ENCODE results near the gene MCHR2.
"Not testable (repeated sequence)": the region's sequence is repeated elsewhere in the genome, so short reads cannot be mapped to it uniquely, and the experiment has no call there.

Gene MCHR2, protein sequence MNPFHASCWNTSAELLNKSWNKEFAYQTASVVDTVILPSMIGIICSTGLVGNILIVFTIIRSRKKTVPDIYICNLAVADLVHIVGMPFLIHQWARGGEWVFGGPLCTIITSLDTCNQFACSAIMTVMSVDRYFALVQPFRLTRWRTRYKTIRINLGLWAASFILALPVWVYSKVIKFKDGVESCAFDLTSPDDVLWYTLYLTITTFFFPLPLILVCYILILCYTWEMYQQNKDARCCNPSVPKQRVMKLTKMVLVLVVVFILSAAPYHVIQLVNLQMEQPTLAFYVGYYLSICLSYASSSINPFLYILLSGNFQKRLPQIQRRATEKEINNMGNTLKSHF

DNA sequence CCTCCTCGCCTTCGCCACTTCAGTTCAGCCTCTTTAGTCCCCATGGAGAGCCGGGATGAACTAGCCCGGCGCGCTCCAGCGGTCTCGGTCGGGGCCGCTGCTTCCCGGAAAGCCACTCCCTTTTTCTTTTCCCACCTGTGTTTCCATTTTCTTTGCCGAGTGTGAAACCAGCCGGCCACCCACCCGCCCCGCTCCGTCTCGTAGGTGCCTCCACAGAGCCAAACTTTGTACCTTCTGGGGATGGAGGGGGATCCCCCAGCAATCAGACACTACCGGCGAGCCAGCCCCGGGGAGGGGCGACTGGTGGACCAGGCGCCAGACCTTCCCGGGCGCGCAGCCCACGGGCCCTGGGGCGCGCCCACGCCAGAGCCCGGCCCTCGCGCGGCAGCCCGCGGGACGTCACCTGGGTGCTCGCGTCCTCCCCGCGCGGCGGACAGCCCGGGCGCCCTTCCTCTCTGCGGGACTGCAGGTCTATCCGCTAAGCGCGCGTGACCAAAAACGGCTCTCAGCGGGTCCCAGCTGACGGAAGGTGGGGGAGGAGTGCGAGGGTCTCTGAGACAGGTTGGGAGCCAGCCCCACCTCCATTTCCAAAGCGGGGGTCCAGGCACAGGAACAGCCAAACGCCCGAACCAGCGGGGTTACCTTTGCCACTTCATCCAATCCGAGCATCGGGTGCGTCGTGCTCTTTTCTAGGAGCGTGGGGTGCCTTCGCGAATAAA is at the start of gene MCHR2:
TSS of gene MCHR2 (minus strand) at position 691 of the 719 bp plus-strand sequence. CDS start 38,076 bp downstream, outside the sequence.
- TF ChIP-seq, protein P1, sequence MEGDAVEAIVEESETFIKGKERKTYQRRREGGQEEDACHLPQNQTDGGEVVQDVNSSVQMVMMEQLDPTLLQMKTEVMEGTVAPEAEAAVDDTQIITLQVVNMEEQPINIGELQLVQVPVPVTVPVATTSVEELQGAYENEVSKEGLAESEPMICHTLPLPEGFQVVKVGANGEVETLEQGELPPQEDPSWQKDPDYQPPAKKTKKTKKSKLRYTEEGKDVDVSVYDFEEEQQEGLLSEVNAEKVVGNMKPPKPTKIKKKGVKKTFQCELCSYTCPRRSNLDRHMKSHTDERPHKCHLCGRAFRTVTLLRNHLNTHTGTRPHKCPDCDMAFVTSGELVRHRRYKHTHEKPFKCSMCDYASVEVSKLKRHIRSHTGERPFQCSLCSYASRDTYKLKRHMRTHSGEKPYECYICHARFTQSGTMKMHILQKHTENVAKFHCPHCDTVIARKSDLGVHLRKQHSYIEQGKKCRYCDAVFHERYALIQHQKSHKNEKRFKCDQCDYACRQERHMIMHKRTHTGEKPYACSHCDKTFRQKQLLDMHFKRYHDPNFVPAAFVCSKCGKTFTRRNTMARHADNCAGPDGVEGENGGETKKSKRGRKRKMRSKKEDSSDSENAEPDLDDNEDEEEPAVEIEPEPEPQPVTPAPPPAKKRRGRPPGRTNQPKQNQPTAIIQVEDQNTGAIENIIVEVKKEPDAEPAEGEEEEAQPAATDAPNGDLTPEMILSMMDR (IDR thresholded peaks at IDR 0.05; ENCODE audit: insufficient read depth, low read depth, low read length, missing control alignments), result no peak
- H3K4me3 ChIP-seq (ENCODE audit: low read depth, low read length), result no peak within 1 kb of the TSS
- DNase-seq (ENCODE audit: low read depth), result no peak

DNA sequence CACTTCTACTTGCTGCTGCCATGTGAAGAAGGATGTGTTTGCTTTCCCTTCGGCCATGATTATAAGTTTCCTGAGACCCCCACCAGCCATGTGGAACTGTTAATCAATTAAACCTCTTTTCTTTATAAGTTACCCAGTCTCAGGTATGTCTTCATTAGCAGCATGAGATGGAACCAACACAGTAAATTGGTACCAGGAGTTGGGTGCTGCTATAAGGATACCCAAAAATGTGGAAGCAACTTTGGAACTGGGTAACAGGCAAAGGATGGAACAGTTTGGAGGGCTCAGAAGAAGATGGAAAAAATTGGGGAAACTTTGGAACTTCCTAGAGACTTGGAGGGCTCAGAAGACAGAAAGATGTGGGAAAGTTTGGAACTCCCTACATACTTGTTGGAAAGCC is 44.5 kb upstream of the MCHR2 start:
- H3K4me3 ChIP-seq (ENCODE audit: low read depth, low read length); DNase-seq (ENCODE audit: low read depth): not testable (repeated sequence)

- DNase-seq (ENCODE audit: low read depth), result peak; percentile 2
- H3K4me3 ChIP-seq (ENCODE audit: low read depth, low read length), result no peak overlapping the region
- TF ChIP-seq, protein P1 (IDR thresholded peaks at IDR 0.05; ENCODE audit: insufficient read depth, low read depth, low read length, missing control alignments), result no peak
These were observed 42.0 kb upstream of the MCHR2 start for GRCh38 chr6:100035873-100036653.

GRCh38 chr6:100023798-100024197 is 29.8 kb upstream of the MCHR2 start:
- TF ChIP-seq, protein P1 (IDR thresholded peaks at IDR 0.05; ENCODE audit: insufficient read depth, low read depth, low read length, missing control alignments), result no peak
- no peak overlapping the region for H3K4me3 ChIP-seq (ENCODE audit: low read depth, low read length)
- no peak for DNase-seq (ENCODE audit: low read depth)

DNA sequence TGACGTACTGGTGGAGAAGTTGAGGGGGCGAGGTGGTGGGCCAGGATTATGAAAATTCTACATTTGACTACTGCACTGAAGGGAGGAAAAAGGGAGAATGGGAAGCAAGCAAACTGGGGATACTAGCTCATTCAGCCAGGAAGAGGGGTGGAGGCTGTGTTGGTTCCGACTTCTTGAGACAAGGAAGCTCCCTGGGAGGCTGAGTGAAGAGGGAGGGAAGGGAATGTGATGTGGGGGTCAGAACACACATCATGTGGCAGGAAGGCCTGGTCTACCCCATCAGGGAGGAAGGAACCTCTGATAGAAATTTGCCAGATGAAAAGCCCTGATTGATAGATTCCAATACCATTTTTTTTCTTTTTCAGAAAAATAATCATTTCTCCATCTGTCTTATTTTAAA is 28.8 kb upstream of the MCHR2 start:
- TF ChIP-seq, protein P1 (IDR thresholded peaks at IDR 0.05; ENCODE audit: insufficient read depth, low read depth, low read length, missing control alignments), result no peak
- DNase-seq (ENCODE audit: low read depth), result no peak
- H3K4me3 ChIP-seq (ENCODE audit: low read depth, low read length), result no peak overlapping the region

- TF ChIP-seq, protein P1 (IDR thresholded peaks at IDR 0.05; ENCODE audit: insufficient read depth, low read depth, low read length, missing control alignments), result no peak
These were observed 14.8 kb upstream of the MCHR2 start for GRCh38 chr6:100008857-100009256.

DNA sequence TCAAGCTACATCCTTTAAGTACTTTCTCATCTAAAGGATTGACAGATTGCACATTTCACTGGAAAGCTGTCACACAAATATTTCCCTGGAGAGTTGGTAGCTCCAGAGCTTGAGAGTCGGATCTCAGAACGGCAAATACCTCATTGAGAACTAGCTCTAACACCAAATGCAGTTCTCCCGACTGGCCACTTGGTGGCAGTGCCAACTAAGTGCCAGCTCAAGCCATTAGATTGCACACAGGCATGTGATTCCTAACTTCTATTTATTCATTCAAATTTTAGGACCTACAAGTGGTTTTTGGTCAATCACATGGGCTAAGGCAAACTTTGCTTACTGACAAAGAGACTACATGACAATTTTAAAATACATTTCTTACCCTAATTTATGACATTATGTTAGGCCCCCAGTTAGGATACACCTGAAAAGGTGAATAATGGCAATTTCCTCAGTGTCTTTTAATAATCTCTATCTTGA is 7.9 kb upstream of the MCHR2 start:
- no peak overlapping the region for H3K4me3 ChIP-seq (ENCODE audit: low read depth, low read length)
- TF ChIP-seq, protein P1 (IDR thresholded peaks at IDR 0.05; ENCODE audit: insufficient read depth, low read depth, low read length, missing control alignments), result peak; percentile 93
- peak; percentile 60 for DNase-seq (ENCODE audit: low read depth)

More at GRCh38 chr6:100008857-100009256, 14.8 kb upstream of the MCHR2 start:
- DNase-seq (ENCODE audit: low read depth), result no peak
- H3K4me3 ChIP-seq (ENCODE audit: low read depth, low read length), result no peak overlapping the region

Data from GM12865 (cell line).